Effector memory CD8-positive, alpha-beta T cell (primary cell): ENCODE data around the gene ZMAT1.
"Not testable (repeated sequence)": the region's sequence is repeated elsewhere in the genome, so short reads cannot be mapped to it uniquely, and the experiment has no call there.

Experiments
- ATAC-seq: fragments of 150-1000 bp; cut with Tn5 transposase; replicated peaks from 2 replicates; pipeline ENCODE4 v1.10.0; 2021; ENCODE audit warnings: mild to moderate bottlenecking, moderate library complexity
- DNase-seq, 3 experiments: peaks; one replicate each; pipeline ENCODE4 v3.0.0; 2021
- H3K27ac Mint-ChIP-seq, 2 donors: one replicate each; pipeline ENCODE4 v1.8.0; 2022; ENCODE audit warnings: mild to moderate bottlenecking in 2 of 2, mixed read lengths in 2 of 2, moderate library complexity in 2 of 2
- H3K27me3 Mint-ChIP-seq, 2 donors: one replicate each; pipeline ENCODE4 v1.8.0; 2022; ENCODE audit warnings: mixed read lengths in 2 of 2
- H3K36me3 Mint-ChIP-seq: one replicate; pipeline ENCODE4 v1.8.0; 2022; ENCODE audit warnings: mild to moderate bottlenecking, moderate library complexity, mixed read lengths; ENCODE audit not compliant: insufficient read depth
- H3K4me1 Mint-ChIP-seq, 2 donors: one replicate each; pipeline ENCODE4 v1.8.0; 2022; ENCODE audit warnings: low read depth in 2 of 2, mixed read lengths in 2 of 2
- H3K4me3 Mint-ChIP-seq, 2 donors: one replicate each; pipeline ENCODE4 v1.8.0; 2022; ENCODE audit warnings: mild to moderate bottlenecking in 2 of 2, mixed read lengths in 2 of 2, moderate library complexity in 2 of 2
- H3K9me3 Mint-ChIP-seq, 2 donors: one replicate each; pipeline ENCODE4 v1.8.0; 2022; ENCODE audit warnings: mixed read lengths in 2 of 2
- total RNA-seq, 9 experiments: gene quantifications; one replicate each; lab custom pipeline; 2026; lab: John Stamatoyannopoulos, UW

ZMAT1 gene
- 2.8 to 50.5 (median 12.1) reads per million in 9 experiments for total RNA-seq

- H3K27me3 Mint-ChIP-seq: no peaks in the 10 kb centered on the region
- H3K9me3 Mint-ChIP-seq: no peaks in the 10 kb centered on the region
- ATAC-seq: peak; percentile 75
- peaks cover 22% of the 10 kb centered on the region for H3K36me3 Mint-ChIP-seq
- H3K4me3 Mint-ChIP-seq: peak within 1 kb of the TSS; percentile 80 to 92
- peaks cover 7 to 9% of the 10 kb centered on the region in 2 donors for H3K4me1 Mint-ChIP-seq
- H3K27ac Mint-ChIP-seq: peak within 1 kb of the TSS; percentile 97
- DNase-seq: peak; percentile 82 to 84 (median 84)
Observed at GRCh38 chrX:101931488-101932248, at the start of gene ZMAT1. ZMAT1 (minus strand) TSS chrX:101932027; CDS start chrX:101932008, 19 bp downstream.

GRCh38 chrX:101977106-101977505, 45.3 kb upstream of the ZMAT1 start:
- DNase-seq (no peak), ATAC-seq (no peak)
- H3K4me3 Mint-ChIP-seq: no peak overlapping the region
- no peaks in the 10 kb centered on the region for H3K36me3 Mint-ChIP-seq
- no peaks in the 10 kb centered on the region for H3K9me3 Mint-ChIP-seq
- no peaks in the 10 kb centered on the region for H3K4me1 Mint-ChIP-seq
- H3K27me3 Mint-ChIP-seq: peaks cover 0 to 9% of the 10 kb centered on the region in 2 donors
- no peak overlapping the region for H3K27ac Mint-ChIP-seq

- H3K36me3 Mint-ChIP-seq: no peaks in the 10 kb centered on the region
- H3K9me3 Mint-ChIP-seq: no peaks in the 10 kb centered on the region
- H3K4me3 Mint-ChIP-seq: no peak overlapping the region
- peaks cover 0 to 9% of the 10 kb centered on the region in 2 donors for H3K27me3 Mint-ChIP-seq
- ATAC-seq: no peak
- no peak overlapping the region for H3K27ac Mint-ChIP-seq
- DNase-seq: no peak
- H3K4me1 Mint-ChIP-seq: no peaks in the 10 kb centered on the region
Observed at GRCh38 chrX:101973066-101973465, 41.2 kb upstream of the ZMAT1 start.

- ATAC-seq, H3K4me1 Mint-ChIP-seq, H3K27ac Mint-ChIP-seq, DNase-seq, H3K4me3 Mint-ChIP-seq, H3K36me3 Mint-ChIP-seq, H3K9me3 Mint-ChIP-seq, H3K27me3 Mint-ChIP-seq: not testable (repeated sequence)
Observed at GRCh38 chrX:101964923-101965539, 33.2 kb upstream of the ZMAT1 start.

GRCh38 chrX:101958139-101958538, 26.3 kb upstream of the ZMAT1 start:
- Mint-ChIP-seq H3K4me1 (no peaks in the 10 kb centered on the region), H3K4me3 (no peak overlapping the region), H3K27me3 (peaks cover 0 to 28% of the 10 kb centered on the region in 2 donors), H3K36me3 (no peaks in the 10 kb centered on the region), H3K9me3 (no peaks in the 10 kb centered on the region), H3K27ac (no peak overlapping the region)
- DNase-seq (no peak), ATAC-seq (no peak)

- Mint-ChIP-seq H3K9me3 (no peaks in the 10 kb centered on the region), H3K27me3 (peaks cover 0 to 38% of the 10 kb centered on the region in 2 donors), H3K36me3 (no peaks in the 10 kb centered on the region), H3K27ac (no peak overlapping the region), H3K4me3 (no peak overlapping the region), H3K4me1 (no peaks in the 10 kb centered on the region)
- DNase-seq (no peak), ATAC-seq (no peak)
Observed at GRCh38 chrX:101957174-101957573, 25.3 kb upstream of the ZMAT1 start.

- no peak for ATAC-seq
- DNase-seq: no peak
- H3K4me1 Mint-ChIP-seq: no peaks in the 10 kb centered on the region
- H3K36me3 Mint-ChIP-seq: no peaks in the 10 kb centered on the region
- H3K9me3 Mint-ChIP-seq: no peaks in the 10 kb centered on the region
- no peak overlapping the region for H3K27ac Mint-ChIP-seq
- no peak overlapping the region for H3K4me3 Mint-ChIP-seq
- H3K27me3 Mint-ChIP-seq: peaks cover 5 to 44% of the 10 kb centered on the region in 2 donors
Observed at GRCh38 chrX:101956556-101956955, 24.7 kb upstream of the ZMAT1 start.

- H3K4me3 Mint-ChIP-seq: no peak overlapping the region
- H3K36me3 Mint-ChIP-seq: peaks cover 4% of the 10 kb centered on the region
- H3K27me3 Mint-ChIP-seq: peaks cover 40 to 58% of the 10 kb centered on the region in 2 donors
Observed at GRCh38 chrX:101950581-101950980, 18.8 kb upstream of the ZMAT1 start.

GRCh38 chrX:101932249-101932570, 383 bp upstream of the ZMAT1 start:
- ATAC-seq: no peak
- DNase-seq: no peak
- Mint-ChIP-seq H3K9me3 (no peaks in the 10 kb centered on the region), H3K4me3 (peak overlapping the region; percentile 80 to 92), H3K36me3 (peaks cover 22% of the 10 kb centered on the region), H3K4me1 (peaks cover 7 to 9% of the 10 kb centered on the region in 2 donors), H3K27me3 (no peaks in the 10 kb centered on the region), H3K27ac (peak overlapping the region; percentile 97)

More at GRCh38 chrX:101950581-101950980, 18.8 kb upstream of the ZMAT1 start:
- no peak overlapping the region for H3K27ac Mint-ChIP-seq
- H3K9me3 Mint-ChIP-seq: no peaks in the 10 kb centered on the region
- ATAC-seq (no peak), DNase-seq (no peak)
- no peaks in the 10 kb centered on the region for H3K4me1 Mint-ChIP-seq

GRCh38 chrX:101931136-101931487, 715 bp downstream of the ZMAT1 start:
- H3K27ac Mint-ChIP-seq: peak overlapping the region; percentile 97
- H3K9me3 Mint-ChIP-seq: no peaks in the 10 kb centered on the region
- no peak for ATAC-seq
- no peak for DNase-seq
- H3K36me3 Mint-ChIP-seq: peaks cover 22% of the 10 kb centered on the region
- peak overlapping the region; percentile 80 to 92 for H3K4me3 Mint-ChIP-seq
- H3K27me3 Mint-ChIP-seq: no peaks in the 10 kb centered on the region
- peaks cover 7 to 9% of the 10 kb centered on the region in 2 donors for H3K4me1 Mint-ChIP-seq

- no peak for DNase-seq
- Mint-ChIP-seq H3K36me3 (no peaks in the 10 kb centered on the region), H3K27me3 (no peaks in the 10 kb centered on the region), H3K9me3 (no peaks in the 10 kb centered on the region), H3K4me3 (no peak overlapping the region), H3K4me1 (peaks cover 0 to 3% of the 10 kb centered on the region in 2 donors), H3K27ac (no peak overlapping the region)
- no peak for ATAC-seq
Observed at GRCh38 chrX:101925733-101926132, 6.1 kb downstream of the ZMAT1 start.

GRCh38 chrX:101918751-101919150, 13.1 kb downstream of the ZMAT1 start:
- Mint-ChIP-seq H3K9me3 (peaks cover 0 to 2% of the 10 kb centered on the region in 2 donors), H3K27ac (no peak overlapping the region), H3K36me3 (peaks cover 2% of the 10 kb centered on the region), H3K4me1 (peaks cover 0 to 14% of the 10 kb centered on the region in 2 donors), H3K27me3 (no peaks in the 10 kb centered on the region), H3K4me3 (no peak overlapping the region)
- ATAC-seq: no peak
- DNase-seq: no peak

- peaks cover 4% of the 10 kb centered on the region for H3K36me3 Mint-ChIP-seq
- peaks cover 0 to 2% of the 10 kb centered on the region in 2 donors for H3K9me3 Mint-ChIP-seq
- H3K4me3 Mint-ChIP-seq: no peak overlapping the region
- ATAC-seq (no peak), DNase-seq (no peak)
- H3K27me3 Mint-ChIP-seq: no peaks in the 10 kb centered on the region
- no peak overlapping the region for H3K27ac Mint-ChIP-seq
- no peaks in the 10 kb centered on the region for H3K4me1 Mint-ChIP-seq
Observed at GRCh38 chrX:101906136-101906796, 25.6 kb downstream of the ZMAT1 start.

- Mint-ChIP-seq H3K4me3 (no peak overlapping the region), H3K27me3 (no peaks in the 10 kb centered on the region), H3K4me1 (no peaks in the 10 kb centered on the region), H3K36me3 (peaks cover 4% of the 10 kb centered on the region), H3K9me3 (no peaks in the 10 kb centered on the region), H3K27ac (no peak overlapping the region)
- no peak for ATAC-seq
- DNase-seq: no peak
Observed at GRCh38 chrX:101904996-101905395, 26.8 kb downstream of the ZMAT1 start.
